GM21515 (cell line): ENCODE results near the gene SMR3B.

ENCODE experiments used
- ATAC-seq: cut with Tn5 transposase; IDR thresholded peaks from one replicate; pipeline ENCODE4 v1.9.1; 2021; ENCODE audit not compliant: unreplicated experiment

SMR3B gene

GRCh38 chr4:70382691-70383181 is at the start of gene SMR3B:
SMR3B (plus strand) TSS chr4:70383131; CDS start chr4:70384511, 1,380 bp downstream.
- no peak for ATAC-seq

GRCh38 chr4:70334681-70335080 is 48.2 kb upstream of the SMR3B start, which contains the start of gene CABS1:
CABS1 (plus strand) TSS chr4:70334981; CDS start chr4:70335040, 59 bp downstream.
- no peak for ATAC-seq

- no peak for ATAC-seq
Measured at GRCh38 chr4:70336043-70336442, 46.9 kb upstream of the SMR3B start.

- ATAC-seq: no peak
Measured at GRCh38 chr4:70337886-70338420, 45.0 kb upstream of the SMR3B start.

- ATAC-seq: no peak
Measured at GRCh38 chr4:70356185-70356584, 26.7 kb upstream of the SMR3B start.

GRCh38 chr4:70359115-70359661 is 23.7 kb upstream of the SMR3B start:
- no peak for ATAC-seq

GRCh38 chr4:70360460-70360859 is 22.5 kb upstream of the SMR3B start, which contains the start of gene SMR3A:
SMR3A (plus strand) TSS chr4:70360760; CDS start chr4:70362116, 1,356 bp downstream.
- ATAC-seq: no peak

GRCh38 chr4:70364002-70364401 is 18.9 kb upstream of the SMR3B start:
- ATAC-seq: no peak

GRCh38 chr4:70365479-70365878 is 17.5 kb upstream of the SMR3B start:
- ATAC-seq: no peak

GRCh38 chr4:70367813-70368212 is 15.1 kb upstream of the SMR3B start:
- no peak for ATAC-seq

GRCh38 chr4:70371987-70372386 is 10.9 kb upstream of the SMR3B start:
- no peak for ATAC-seq

GRCh38 chr4:70372760-70373159 is 10.2 kb upstream of the SMR3B start:
- no peak for ATAC-seq

- ATAC-seq: no peak
Measured at GRCh38 chr4:70380578-70380977, 2.4 kb upstream of the SMR3B start.

- ATAC-seq: peak; percentile 66
Measured at GRCh38 chr4:70392057-70392776, 9.3 kb downstream of the SMR3B start.

GRCh38 chr4:70397580-70397979 is 14.6 kb downstream of the SMR3B start, which contains the start of gene OPRPN:
OPRPN (plus strand) TSS chr4:70397940; CDS start chr4:70399286, 1,346 bp downstream.
- ATAC-seq: no peak

GRCh38 chr4:70399319-70399718 is 16.4 kb downstream of the SMR3B start:
- ATAC-seq: no peak

GRCh38 chr4:70402762-70403161 is 19.8 kb downstream of the SMR3B start:
- no peak for ATAC-seq

GRCh38 chr4:70405765-70406164 is 22.8 kb downstream of the SMR3B start:
- no peak for ATAC-seq

- ATAC-seq: no peak
Measured at GRCh38 chr4:70425306-70425705, 42.4 kb downstream of the SMR3B start.

- no peak for ATAC-seq
Measured at GRCh38 chr4:70426789-70427188, 43.9 kb downstream of the SMR3B start.

- ATAC-seq: no peak
Measured at GRCh38 chr4:70437197-70437596, 54.3 kb downstream of the SMR3B start.
